ENCODE measurements around the gene EPB42.

DNA sequence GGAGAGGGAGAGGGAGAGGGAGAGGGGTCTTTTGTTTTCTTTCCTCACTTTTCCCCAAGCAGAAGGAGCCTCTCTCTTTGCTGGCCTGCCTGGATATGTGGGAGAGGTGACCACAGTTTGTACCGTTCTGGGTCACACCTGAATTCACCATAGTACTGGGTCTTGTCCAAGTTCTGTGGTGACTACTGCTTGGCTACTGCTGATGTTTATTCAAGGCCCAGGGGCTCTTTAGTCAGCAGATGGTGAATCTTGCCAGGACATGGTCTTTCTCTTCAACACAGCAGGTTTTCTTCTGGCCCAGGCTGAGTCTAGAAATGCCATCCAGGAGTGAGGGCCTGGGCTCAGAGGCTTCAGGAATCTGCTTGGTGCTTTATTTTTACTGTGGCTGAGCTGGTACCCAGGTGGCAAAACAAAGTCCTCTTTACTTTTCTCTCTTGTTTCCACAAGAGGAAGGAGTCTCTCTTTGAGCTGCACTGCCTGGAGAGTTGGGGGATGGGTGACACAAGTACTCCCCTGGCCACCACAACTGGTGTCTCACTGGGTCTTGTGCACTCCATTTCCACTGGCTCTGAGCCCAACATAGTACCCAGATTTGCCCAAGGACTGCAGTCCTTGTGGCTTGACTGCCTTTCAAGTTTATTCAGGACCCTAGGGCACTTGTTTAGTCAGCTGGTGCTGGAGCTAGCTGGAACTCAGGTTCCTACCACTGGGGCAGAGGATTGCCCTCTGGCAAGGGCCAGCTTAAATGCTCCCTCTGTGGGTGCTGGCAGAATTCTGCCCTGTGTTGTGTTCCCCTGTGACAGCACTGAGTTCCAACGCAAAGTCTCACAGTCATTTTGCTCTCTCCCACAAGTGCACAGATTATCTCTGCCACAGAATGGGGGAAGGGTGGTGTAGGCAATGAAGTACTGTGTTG, 52.4 kb downstream of the EPB42 start:
- TF ChIP-seq, protein P1, sequence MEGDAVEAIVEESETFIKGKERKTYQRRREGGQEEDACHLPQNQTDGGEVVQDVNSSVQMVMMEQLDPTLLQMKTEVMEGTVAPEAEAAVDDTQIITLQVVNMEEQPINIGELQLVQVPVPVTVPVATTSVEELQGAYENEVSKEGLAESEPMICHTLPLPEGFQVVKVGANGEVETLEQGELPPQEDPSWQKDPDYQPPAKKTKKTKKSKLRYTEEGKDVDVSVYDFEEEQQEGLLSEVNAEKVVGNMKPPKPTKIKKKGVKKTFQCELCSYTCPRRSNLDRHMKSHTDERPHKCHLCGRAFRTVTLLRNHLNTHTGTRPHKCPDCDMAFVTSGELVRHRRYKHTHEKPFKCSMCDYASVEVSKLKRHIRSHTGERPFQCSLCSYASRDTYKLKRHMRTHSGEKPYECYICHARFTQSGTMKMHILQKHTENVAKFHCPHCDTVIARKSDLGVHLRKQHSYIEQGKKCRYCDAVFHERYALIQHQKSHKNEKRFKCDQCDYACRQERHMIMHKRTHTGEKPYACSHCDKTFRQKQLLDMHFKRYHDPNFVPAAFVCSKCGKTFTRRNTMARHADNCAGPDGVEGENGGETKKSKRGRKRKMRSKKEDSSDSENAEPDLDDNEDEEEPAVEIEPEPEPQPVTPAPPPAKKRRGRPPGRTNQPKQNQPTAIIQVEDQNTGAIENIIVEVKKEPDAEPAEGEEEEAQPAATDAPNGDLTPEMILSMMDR (IDR thresholded peaks at IDR 0.05), result no peak
- TF ChIP-seq POLR2A (IDR thresholded peaks at IDR 0.05), result no peak

Measured in right lobe of liver (tissue), 4 donors.